Stimulated activated CD8-positive, alpha-beta memory T cell treated with anti-CD3 and anti-CD28 coated beads, Interleukin-2, amount 100 ng/mL, for 48 hours (primary cell): ENCODE results near the gene MAD1L1.
"Not testable (repeated sequence)": the region's sequence is repeated elsewhere in the genome, so short reads cannot be mapped to it uniquely, and the experiment has no call there.

Source experiments
- DNase-seq, 2 donors: peaks; one replicate each; pipeline ENCODE4 v3.0.0-alpha.2; 2020; ENCODE audit warnings: low read depth in 2 of 2

Gene MAD1L1

GRCh38 chr7:1973321-1974251 is 259.2 kb downstream of the MAD1L1 start:
- no peak for DNase-seq

GRCh38 chr7:1972744-1973143 is 260.0 kb downstream of the MAD1L1 start:
- DNase-seq, result no peak

GRCh38 chr7:1971946-1972654 is 260.6 kb downstream of the MAD1L1 start:
- DNase-seq, result no peak

GRCh38 chr7:1970895-1971294 is 261.9 kb downstream of the MAD1L1 start:
- DNase-seq, result no peak

GRCh38 chr7:1970285-1970660 is 262.5 kb downstream of the MAD1L1 start:
- DNase-seq, result not testable (repeated sequence)

- no peak for DNase-seq
Measured at GRCh38 chr7:1969459-1970284, 263.1 kb downstream of the MAD1L1 start.

- DNase-seq, result no peak
Measured at GRCh38 chr7:1968397-1969111, 264.2 kb downstream of the MAD1L1 start.

- no peak for DNase-seq
Measured at GRCh38 chr7:1967512-1968396, 265.0 kb downstream of the MAD1L1 start.

- no peak for DNase-seq
Measured at GRCh38 chr7:1966631-1967200, 266.0 kb downstream of the MAD1L1 start.

GRCh38 chr7:1965579-1966294 is 267.0 kb downstream of the MAD1L1 start:
- DNase-seq, result no peak

GRCh38 chr7:1964913-1965578 is 267.7 kb downstream of the MAD1L1 start:
- DNase-seq, result no peak

GRCh38 chr7:1964211-1964912 is 268.4 kb downstream of the MAD1L1 start:
- DNase-seq, result no peak

GRCh38 chr7:1963575-1963974 is 269.2 kb downstream of the MAD1L1 start:
- no peak for DNase-seq

- peak in 1 of 2 donors; percentile 26 for DNase-seq
Measured at GRCh38 chr7:1961701-1962276, 271.0 kb downstream of the MAD1L1 start.

- DNase-seq, result no peak
Measured at GRCh38 chr7:1959305-1959704, 273.4 kb downstream of the MAD1L1 start.

- no peak for DNase-seq
Measured at GRCh38 chr7:1957471-1958225, 275.1 kb downstream of the MAD1L1 start.
